WERI-Rb-1 (cell line): ENCODE measurements around the gene ABI2.

Experiments used
- DNase-seq: peaks from one replicate; pipeline ENCODE4 v3.0.0-alpha.2; 2020
- H3K27ac ChIP-seq: fragments of 250-450 bp; sonication (Bioruptor Pico); 2 replicates; pipeline ENCODE4 v1.5.1; 2020; ENCODE audit warnings: mild to moderate bottlenecking, moderate library complexity
- H3K27me3 ChIP-seq: fragments of 250-450 bp; sonication (Bioruptor Pico); 2 replicates; pipeline ENCODE4 v1.5.1; 2021; ENCODE audit warnings: mild to moderate bottlenecking, low read depth, moderate library complexity; ENCODE audit not compliant: insufficient read depth, severe bottlenecking
- H3K36me3 ChIP-seq: fragments of 250-450 bp; sonication (Bioruptor Pico); 2 replicates; pipeline ENCODE4 v1.5.1; 2020; ENCODE audit warnings: mild to moderate bottlenecking, moderate library complexity
- H3K4me3 ChIP-seq: 2 replicates; pipeline ENCODE4 v1.5.1; 2011; ENCODE audit warnings: low read depth, mild to moderate bottlenecking, control low read depth, low read length
- H3K9me3 ChIP-seq: fragments of 250-450 bp; sonication (Bioruptor Pico); 2 replicates; pipeline ENCODE4 v1.5.1; 2021; ENCODE audit warnings: mild to moderate bottlenecking, moderate library complexity; ENCODE audit not compliant: severe bottlenecking
- CTCF ChIP-seq: IDR thresholded peaks from 2 replicates; pipeline ENCODE4 v1.5.1; 2011; ENCODE audit warnings: low read depth, mild to moderate bottlenecking, control low read depth, inconsistent platforms, low read length

ABI2 gene

DNA sequence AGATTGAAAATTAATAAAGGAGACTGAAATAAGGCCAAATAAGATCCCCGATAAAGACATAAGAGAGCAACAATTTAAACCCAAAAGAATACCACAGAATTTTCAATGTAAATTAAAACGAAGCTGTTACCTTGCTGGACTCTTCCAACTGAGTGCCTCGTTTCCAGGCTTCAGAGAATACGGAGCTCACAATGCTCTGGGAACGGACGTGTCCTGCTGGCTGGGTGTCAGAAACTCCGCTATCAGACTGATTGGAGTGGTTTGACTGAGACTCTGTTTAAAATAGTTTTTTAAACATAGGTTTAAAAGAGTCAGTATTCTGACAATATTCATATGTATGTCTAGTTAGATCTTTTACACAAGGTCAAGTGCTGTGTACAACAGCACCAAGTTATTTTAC, 116.5 kb downstream of the ABI2 start:
- no peaks in the 10 kb centered on the region for H3K9me3 ChIP-seq
- peaks cover 27% of the 10 kb centered on the region for H3K36me3 ChIP-seq
- no peak overlapping the region for H3K27ac ChIP-seq
- no peak for DNase-seq
- H3K27me3 ChIP-seq: no peaks in the 10 kb centered on the region
- H3K4me3 ChIP-seq: no peak overlapping the region
- no peak for TF ChIP-seq CTCF

- no peak for DNase-seq
- no peak for TF ChIP-seq CTCF
- no peaks in the 10 kb centered on the region for H3K27me3 ChIP-seq
- no peaks in the 10 kb centered on the region for H3K9me3 ChIP-seq
- no peak overlapping the region for H3K27ac ChIP-seq
- peaks cover 27% of the 10 kb centered on the region for H3K36me3 ChIP-seq
- no peak overlapping the region for H3K4me3 ChIP-seq
Measured at GRCh38 chr2:203446071-203446481, 117.9 kb downstream of the ABI2 start.

GRCh38 chr2:203446780-203447179, 118.6 kb downstream of the ABI2 start:
- Histone ChIP-seq H3K27ac (no peak overlapping the region), H3K9me3 (no peaks in the 10 kb centered on the region), H3K4me3 (no peak overlapping the region), H3K36me3 (peaks cover 22% of the 10 kb centered on the region), H3K27me3 (no peaks in the 10 kb centered on the region)
- no peak for DNase-seq
- TF ChIP-seq CTCF: no peak

- no peak overlapping the region for H3K27ac ChIP-seq
- H3K36me3 ChIP-seq: peaks cover 24% of the 10 kb centered on the region
- no peak overlapping the region for H3K4me3 ChIP-seq
Measured at GRCh38 chr2:203450561-203450960, 122.4 kb downstream of the ABI2 start.

DNA sequence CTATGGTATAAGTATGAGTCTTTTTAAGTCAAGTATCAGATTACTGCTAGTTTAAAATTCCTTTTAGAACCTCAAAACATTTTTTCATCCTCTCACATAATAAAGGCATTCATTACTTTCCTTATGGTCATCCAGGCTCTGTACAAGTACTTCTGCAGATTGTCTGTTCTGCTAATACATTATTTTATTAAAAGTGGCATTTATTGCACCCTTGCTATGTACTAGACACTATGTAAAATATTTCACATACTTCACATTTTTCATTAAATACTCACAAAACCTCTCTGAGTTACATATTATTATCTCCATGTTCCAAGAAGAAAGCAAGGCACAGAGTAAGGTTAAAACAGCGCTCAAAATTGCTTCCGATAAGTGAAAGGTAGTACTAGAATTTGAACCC, 122.8 kb downstream of the ABI2 start:
- Histone ChIP-seq H3K27ac (no peak overlapping the region), H3K4me3 (no peak overlapping the region), H3K9me3 (no peaks in the 10 kb centered on the region), H3K36me3 (peaks cover 23% of the 10 kb centered on the region), H3K27me3 (no peaks in the 10 kb centered on the region)
- no peak for TF ChIP-seq CTCF
- DNase-seq: no peak

More at GRCh38 chr2:203450561-203450960, 122.4 kb downstream of the ABI2 start:
- H3K27me3 ChIP-seq: no peaks in the 10 kb centered on the region
- no peak for TF ChIP-seq CTCF
- DNase-seq: no peak
- H3K9me3 ChIP-seq: no peaks in the 10 kb centered on the region

DNA sequence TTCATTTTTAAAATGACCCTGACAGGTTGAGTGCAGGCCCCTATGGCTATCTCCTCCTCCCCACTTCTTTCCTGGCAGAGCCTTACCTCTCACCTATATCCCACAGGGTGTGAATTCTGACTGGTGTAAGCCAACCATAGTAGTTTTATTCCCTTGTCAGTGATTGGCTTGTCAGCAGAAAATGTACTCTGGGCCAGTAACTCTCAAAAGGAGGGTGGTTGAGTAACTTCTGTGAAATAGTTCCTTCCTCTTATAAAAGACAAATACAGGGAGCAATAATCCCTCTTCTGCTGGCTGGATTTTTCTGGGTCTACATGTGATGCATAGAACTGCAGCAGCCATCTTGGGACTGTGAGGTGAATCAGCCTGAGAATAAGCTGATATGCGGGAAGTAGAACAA, 123.5 kb downstream of the ABI2 start:
- H3K27ac ChIP-seq: no peak overlapping the region

More for the DNA sequence above, 123.5 kb downstream of the ABI2 start:
- no peak overlapping the region for H3K4me3 ChIP-seq
- no peaks in the 10 kb centered on the region for H3K9me3 ChIP-seq
- no peak for TF ChIP-seq CTCF
- no peaks in the 10 kb centered on the region for H3K27me3 ChIP-seq
- no peak for DNase-seq
- peaks cover 17% of the 10 kb centered on the region for H3K36me3 ChIP-seq
